Measurements from ENCODE around the gene KCNK7.

DNA sequence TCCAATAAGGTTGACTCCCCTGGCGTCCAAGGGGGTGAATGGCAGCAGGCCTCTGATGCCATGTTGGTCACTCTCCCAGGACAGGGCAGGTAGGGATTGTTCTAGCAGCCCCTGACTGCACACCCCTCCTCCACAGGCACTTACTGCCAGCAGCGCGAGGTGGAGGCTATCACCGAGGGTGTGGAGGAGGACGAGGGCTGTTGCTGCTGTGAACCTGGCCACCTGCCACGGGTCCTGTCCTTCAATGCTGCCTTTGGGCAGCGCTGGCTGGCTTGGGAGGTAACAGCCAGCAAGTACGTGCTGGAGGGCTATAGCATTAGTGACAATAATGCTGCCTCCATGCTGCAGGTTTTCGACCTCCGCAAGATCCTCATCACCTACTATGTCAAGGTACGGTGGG, 34.6 kb upstream of the KCNK7 start:
- no peak for TF ChIP-seq POLR2A (IDR thresholded peaks at IDR 0.05; ENCODE audit: extremely low read depth, insufficient read length)
- TF ChIP-seq, protein P1, sequence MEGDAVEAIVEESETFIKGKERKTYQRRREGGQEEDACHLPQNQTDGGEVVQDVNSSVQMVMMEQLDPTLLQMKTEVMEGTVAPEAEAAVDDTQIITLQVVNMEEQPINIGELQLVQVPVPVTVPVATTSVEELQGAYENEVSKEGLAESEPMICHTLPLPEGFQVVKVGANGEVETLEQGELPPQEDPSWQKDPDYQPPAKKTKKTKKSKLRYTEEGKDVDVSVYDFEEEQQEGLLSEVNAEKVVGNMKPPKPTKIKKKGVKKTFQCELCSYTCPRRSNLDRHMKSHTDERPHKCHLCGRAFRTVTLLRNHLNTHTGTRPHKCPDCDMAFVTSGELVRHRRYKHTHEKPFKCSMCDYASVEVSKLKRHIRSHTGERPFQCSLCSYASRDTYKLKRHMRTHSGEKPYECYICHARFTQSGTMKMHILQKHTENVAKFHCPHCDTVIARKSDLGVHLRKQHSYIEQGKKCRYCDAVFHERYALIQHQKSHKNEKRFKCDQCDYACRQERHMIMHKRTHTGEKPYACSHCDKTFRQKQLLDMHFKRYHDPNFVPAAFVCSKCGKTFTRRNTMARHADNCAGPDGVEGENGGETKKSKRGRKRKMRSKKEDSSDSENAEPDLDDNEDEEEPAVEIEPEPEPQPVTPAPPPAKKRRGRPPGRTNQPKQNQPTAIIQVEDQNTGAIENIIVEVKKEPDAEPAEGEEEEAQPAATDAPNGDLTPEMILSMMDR (IDR thresholded peaks at IDR 0.05; ENCODE audit: low read depth, low read length): no peak

All from NB4 (cell line).